ENCODE data around the gene SLC30A7. TPM values are rescaled to one million over a fixed set of nuclear protein-coding genes. Genes with fewer than 3 reads are reported as not detected.

The SLC30A7 gene
- total and polyA plus RNA-seq, 4 donors: 6.0 to 38.9 (median 10.9) TPM

- Histone ChIP-seq H3K36me3 (ENCODE audit: control insufficient read depth in 4 of 4, insufficient read depth in 3 of 4, low read depth in 1 of 4, low read length in 3 of 4) (no peaks in the 10 kb centered on the region), H3K4me3 (ENCODE audit: low read depth in 1 of 3, low read length in 3 of 3) (peak overlapping the region; percentile 65 to 92 (median 92)), H3K9me3 (ENCODE audit: control insufficient read depth in 4 of 4, low read length in 3 of 4) (no peaks in the 10 kb centered on the region), H3K9ac (ENCODE audit: low read depth in 1 of 2, low read length in 2 of 2) (peak overlapping the region; percentile 84 to 91), H3K27ac (ENCODE audit: low read depth in 1 of 2, low read length in 2 of 2) (peak overlapping the region; percentile 89 to 90), H3K27me3 (ENCODE audit: control insufficient read depth in 4 of 4, insufficient read depth in 4 of 4, low read length in 3 of 4) (no peaks in the 10 kb centered on the region), H3K4me1 (ENCODE audit: control insufficient read depth in 4 of 4, insufficient read depth in 4 of 4, low read length in 3 of 4) (peaks cover 4 to 19% (median 16%) of the 10 kb centered on the region in 4 donors)
- DNase-seq (ENCODE audit: low spot score): no peak
- no peak for TF ChIP-seq NR2F2 (IDR thresholded peaks at IDR 0.05)
- no peak for TF ChIP-seq TAF1 (conservative IDR thresholded peaks at IDR 0.05)
- TF ChIP-seq EGR1 (IDR thresholded peaks at IDR 0.05; ENCODE audit: low read depth in 2 of 2): no peak
- no peak for TF ChIP-seq FOXA1 (IDR thresholded peaks at IDR 0.05)
- TF ChIP-seq FOXA2 (IDR thresholded peaks at IDR 0.05): no peak
- no peak for TF ChIP-seq REST (IDR thresholded peaks at IDR 0.05)
- TF ChIP-seq MAX (IDR thresholded peaks at IDR 0.05): no peak
- TF ChIP-seq RXRA (IDR thresholded peaks at IDR 0.05): no peak
- WGBS: 42% methylated on average over 5 of the region's 5 CpGs
Measured at GRCh38 chr1:101026430-101026788, 130.5 kb downstream of the SLC30A7 start.

- Histone ChIP-seq H3K9ac (ENCODE audit: low read depth in 1 of 2, low read length in 2 of 2) (no peak overlapping the region), H3K27ac (ENCODE audit: low read depth in 1 of 2, low read length in 2 of 2) (no peak overlapping the region), H3K9me3 (ENCODE audit: control insufficient read depth in 4 of 4, low read length in 3 of 4) (no peaks in the 10 kb centered on the region), H3K4me3 (ENCODE audit: low read depth in 1 of 3, low read length in 3 of 3) (no peak overlapping the region), H3K36me3 (ENCODE audit: control insufficient read depth in 4 of 4, insufficient read depth in 3 of 4, low read depth in 1 of 4, low read length in 3 of 4) (no peaks in the 10 kb centered on the region), H3K4me1 (ENCODE audit: control insufficient read depth in 4 of 4, insufficient read depth in 4 of 4, low read length in 3 of 4) (peaks cover 4 to 19% (median 16%) of the 10 kb centered on the region in 4 donors), H3K27me3 (ENCODE audit: control insufficient read depth in 4 of 4, insufficient read depth in 4 of 4, low read length in 3 of 4) (no peaks in the 10 kb centered on the region)
- WGBS: 94% methylated on average over 6 of the region's 6 CpGs
- no peak for TF ChIP-seq REST (IDR thresholded peaks at IDR 0.05)
- no peak for TF ChIP-seq NR2F2 (IDR thresholded peaks at IDR 0.05)
- no peak for TF ChIP-seq SP1 (IDR thresholded peaks at IDR 0.05)
- no peak for TF ChIP-seq EGR1 (IDR thresholded peaks at IDR 0.05; ENCODE audit: low read depth in 2 of 2)
- TF ChIP-seq ATF3 (IDR thresholded peaks at IDR 0.05): no peak
- no peak for TF ChIP-seq JUND (IDR thresholded peaks at IDR 0.05)
- no peak for TF ChIP-seq CTCF (IDR thresholded peaks at IDR 0.05; ENCODE audit: low read depth, low read length, missing input control)
- no peak for TF ChIP-seq FOXA1 (IDR thresholded peaks at IDR 0.05)
- DNase-seq (ENCODE audit: low spot score): no peak
Measured at GRCh38 chr1:101027194-101027772, 131.4 kb downstream of the SLC30A7 start.

All from liver (tissue), 9 donors.